HUES6 (cell line): Measurements from ENCODE around the gene BCL11B.

Experiments
- H3K27ac ChIP-seq: 2 replicates; pipeline ENCODE4 v1.7.0; 2013; ENCODE audit warnings: low read depth, mild to moderate bottlenecking, low read length, inconsistent platforms
- H3K27me3 ChIP-seq: 2 replicates; pipeline ENCODE4 v1.6.1; 2013; ENCODE audit warnings: low read length; ENCODE audit not compliant: control insufficient read depth, insufficient read depth
- H3K36me3 ChIP-seq: 2 replicates; pipeline ENCODE4 v1.6.1; 2013; ENCODE audit warnings: low read length; ENCODE audit not compliant: control insufficient read depth, insufficient read depth
- H3K4me1 ChIP-seq: 2 replicates; pipeline ENCODE4 v1.6.1; 2013; ENCODE audit warnings: low read length; ENCODE audit not compliant: control insufficient read depth, insufficient read depth
- H3K4me3 ChIP-seq: 2 replicates; pipeline ENCODE4 v1.5.1; 2013; ENCODE audit warnings: low read depth, low read length
- H3K9ac ChIP-seq: one replicate; pipeline ENCODE4 v1.6.1; 2013; ENCODE audit warnings: mild to moderate bottlenecking, low read length
- H3K9me3 ChIP-seq: 2 replicates; pipeline ENCODE4 v1.6.1; 2013; ENCODE audit warnings: low read depth, low read length; ENCODE audit not compliant: control insufficient read depth, insufficient read depth

Gene BCL11B

DNA sequence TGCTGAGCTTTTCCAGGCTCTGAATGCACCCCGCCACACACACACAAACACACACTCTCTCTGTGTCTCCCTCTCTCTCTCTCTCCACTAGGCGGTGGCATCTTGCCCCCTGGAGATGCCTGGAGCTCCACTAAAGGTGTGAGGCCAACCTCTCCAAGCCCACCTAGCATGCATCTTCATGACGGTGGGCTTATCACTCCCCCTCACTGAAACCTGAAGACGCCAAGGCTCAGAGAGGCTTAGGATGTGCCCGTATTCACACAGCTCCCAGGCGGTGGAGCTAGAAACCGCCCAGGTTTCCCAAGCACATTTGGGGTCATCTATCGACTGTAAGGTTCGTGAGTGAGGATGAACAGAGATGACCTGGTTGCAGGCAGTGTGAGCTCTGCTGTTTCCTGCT, 42.6 kb upstream of the BCL11B start:
- no peak overlapping the region for H3K27ac ChIP-seq
- H3K36me3 ChIP-seq: no peaks in the 10 kb centered on the region
- no peaks in the 10 kb centered on the region for H3K27me3 ChIP-seq
- H3K9me3 ChIP-seq: peaks cover 2% of the 10 kb centered on the region; the same call in 1 of the 2 replicates
- H3K4me1 ChIP-seq: peaks cover 16% of the 10 kb centered on the region
- H3K4me3 ChIP-seq: no peak overlapping the region
- no peak overlapping the region for H3K9ac ChIP-seq

- no peak overlapping the region for H3K4me3 ChIP-seq
- H3K36me3 ChIP-seq: no peaks in the 10 kb centered on the region
- H3K9me3 ChIP-seq: peaks cover 7% of the 10 kb centered on the region; the same call in 1 of the 2 replicates
- no peak overlapping the region for H3K27ac ChIP-seq
- H3K27me3 ChIP-seq: no peaks in the 10 kb centered on the region
- peaks cover 7% of the 10 kb centered on the region; the same call in 1 of the 2 replicates for H3K4me1 ChIP-seq
- H3K9ac ChIP-seq: no peak overlapping the region
Observed at GRCh38 chr14:99313234-99313633, 41.2 kb upstream of the BCL11B start.

GRCh38 chr14:99312106-99312505, 40.1 kb upstream of the BCL11B start:
- no peak overlapping the region for H3K9ac ChIP-seq
- no peaks in the 10 kb centered on the region for H3K27me3 ChIP-seq
- peaks cover 7% of the 10 kb centered on the region; the same call in 1 of the 2 replicates for H3K9me3 ChIP-seq
- H3K4me3 ChIP-seq: no peak overlapping the region
- H3K36me3 ChIP-seq: no peaks in the 10 kb centered on the region
- H3K4me1 ChIP-seq: 0 out of 2 replicates have a peak, but pooled peaks cover 6% of the 10 kb centered on the region
- no peak overlapping the region for H3K27ac ChIP-seq

- no peak overlapping the region for H3K4me3 ChIP-seq
- H3K27me3 ChIP-seq: no peaks in the 10 kb centered on the region
- H3K27ac ChIP-seq: no peak overlapping the region
- H3K36me3 ChIP-seq: no peaks in the 10 kb centered on the region
- H3K9me3 ChIP-seq: peaks cover 11% of the 10 kb centered on the region
- no peak overlapping the region for H3K9ac ChIP-seq
- H3K4me1 ChIP-seq: 0 out of 2 replicates have a peak, but pooled peaks cover 6% of the 10 kb centered on the region
Observed at GRCh38 chr14:99309220-99309766, 37.3 kb upstream of the BCL11B start.

GRCh38 chr14:99304208-99304607, 32.2 kb upstream of the BCL11B start:
- Histone ChIP-seq H3K9me3 (peaks cover 5% of the 10 kb centered on the region; the same call in 1 of the 2 replicates), H3K27me3 (no peaks in the 10 kb centered on the region), H3K4me1 (peaks cover 6% of the 10 kb centered on the region; the same call in 1 of the 2 replicates)

GRCh38 chr14:99300190-99300589, 28.2 kb upstream of the BCL11B start:
- H3K36me3 ChIP-seq: no peaks in the 10 kb centered on the region
- peaks cover 5% of the 10 kb centered on the region; the same call in 1 of the 2 replicates for H3K9me3 ChIP-seq
- no peak overlapping the region for H3K4me3 ChIP-seq
- no peaks in the 10 kb centered on the region for H3K27me3 ChIP-seq
- H3K9ac ChIP-seq: no peak overlapping the region
- no peak overlapping the region for H3K27ac ChIP-seq
- H3K4me1 ChIP-seq: peaks cover 6% of the 10 kb centered on the region; the same call in 1 of the 2 replicates

More at GRCh38 chr14:99304208-99304607, 32.2 kb upstream of the BCL11B start:
- no peak overlapping the region for H3K9ac ChIP-seq
- no peaks in the 10 kb centered on the region for H3K36me3 ChIP-seq
- H3K4me3 ChIP-seq: no peak overlapping the region
- no peak overlapping the region for H3K27ac ChIP-seq

DNA sequence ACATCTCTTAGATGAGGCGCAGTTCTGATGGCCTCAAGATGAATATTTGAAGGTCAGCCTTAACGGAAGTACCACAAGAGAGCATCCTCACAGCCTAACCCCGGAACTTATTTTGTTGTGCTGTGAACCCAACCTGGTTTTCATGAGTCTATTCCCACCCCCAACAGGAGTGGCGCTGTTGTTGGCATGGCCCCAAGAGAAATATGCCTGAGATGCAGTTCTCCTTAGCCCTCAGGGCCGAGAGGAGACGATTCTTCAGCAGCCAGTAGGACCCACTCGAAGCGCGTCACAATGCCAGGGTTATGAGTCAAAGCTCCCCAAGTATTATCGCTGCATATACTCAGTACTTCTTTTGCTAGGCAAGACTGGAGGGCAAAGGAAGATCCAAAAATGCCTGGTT, 24.5 kb upstream of the BCL11B start:
- Histone ChIP-seq H3K27ac (no peak overlapping the region), H3K27me3 (no peaks in the 10 kb centered on the region), H3K4me3 (no peak overlapping the region), H3K4me1 (peaks cover 6% of the 10 kb centered on the region; the same call in 1 of the 2 replicates), H3K36me3 (no peaks in the 10 kb centered on the region), H3K9ac (no peak overlapping the region), H3K9me3 (no peaks in the 10 kb centered on the region)

GRCh38 chr14:99289394-99290189, 17.6 kb upstream of the BCL11B start:
- Histone ChIP-seq H3K4me3 (no peak overlapping the region), H3K27ac (no peak overlapping the region), H3K27me3 (no peaks in the 10 kb centered on the region), H3K9ac (no peak overlapping the region), H3K36me3 (no peaks in the 10 kb centered on the region), H3K4me1 (peaks cover 1% of the 10 kb centered on the region; the same call in 1 of the 2 replicates), H3K9me3 (no peaks in the 10 kb centered on the region)

DNA sequence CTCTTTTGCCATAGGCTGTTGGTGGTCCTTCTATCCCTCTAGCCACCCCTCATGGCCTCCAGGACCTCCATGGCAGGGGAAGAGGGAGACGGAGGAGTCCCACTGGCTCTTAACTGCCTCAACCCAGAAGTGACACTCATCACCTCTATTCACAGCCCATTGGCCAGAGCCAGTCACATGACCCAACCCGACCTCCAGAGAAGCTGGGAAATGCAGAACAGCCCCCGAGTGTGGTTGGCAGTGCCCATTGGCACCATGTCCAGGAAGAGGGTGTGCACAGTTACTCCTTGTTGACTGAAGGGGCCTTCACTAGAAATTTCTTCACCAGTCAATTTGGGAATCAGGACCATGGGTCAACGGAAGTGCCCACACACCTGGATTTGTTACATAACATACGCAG, 17.0 kb upstream of the BCL11B start:
- H3K9me3 ChIP-seq: no peaks in the 10 kb centered on the region
- no peak overlapping the region for H3K27ac ChIP-seq
- H3K4me1 ChIP-seq: peaks cover 8% of the 10 kb centered on the region; the same call in 1 of the 2 replicates
- H3K27me3 ChIP-seq: no peaks in the 10 kb centered on the region
- no peak overlapping the region for H3K9ac ChIP-seq
- H3K36me3 ChIP-seq: no peaks in the 10 kb centered on the region
- no peak overlapping the region for H3K4me3 ChIP-seq

DNA sequence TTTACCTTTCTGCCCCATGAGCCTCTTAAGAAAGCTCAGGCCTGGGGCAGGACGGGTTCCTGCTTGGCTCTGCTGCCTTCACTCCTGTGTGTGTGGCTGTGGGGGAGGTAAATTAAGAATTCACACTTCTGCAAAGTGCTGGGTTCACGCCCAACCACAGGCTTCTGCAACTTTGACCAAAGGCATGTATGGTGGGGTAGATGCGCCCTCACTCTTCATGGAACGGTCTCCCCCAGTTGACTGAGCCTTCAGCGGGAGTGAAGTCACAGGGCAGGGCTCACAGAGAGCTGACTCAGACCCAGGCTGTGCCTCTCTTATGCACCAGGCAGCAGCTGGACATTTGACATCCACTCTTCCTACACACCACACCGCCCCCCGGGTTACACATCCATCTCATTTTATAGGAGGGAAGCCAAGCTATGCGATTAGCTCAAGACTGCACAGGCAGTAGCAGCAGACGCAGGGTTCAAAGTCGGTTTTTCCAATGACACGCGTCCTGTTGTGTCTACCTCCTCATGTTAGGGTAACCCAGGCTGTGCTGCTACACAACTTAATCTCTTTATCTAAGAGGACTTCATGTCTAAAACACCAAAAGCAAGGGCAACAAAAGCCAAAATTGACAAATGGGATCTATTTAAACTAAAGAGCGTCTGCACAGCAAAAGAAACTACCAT, 15.4 kb upstream of the BCL11B start:
- Histone ChIP-seq H3K4me1 (peaks cover 8% of the 10 kb centered on the region; the same call in 1 of the 2 replicates), H3K4me3 (no peak overlapping the region), H3K9me3 (no peaks in the 10 kb centered on the region), H3K27me3 (no peaks in the 10 kb centered on the region), H3K36me3 (no peaks in the 10 kb centered on the region), H3K9ac (no peak overlapping the region), H3K27ac (no peak overlapping the region)

DNA sequence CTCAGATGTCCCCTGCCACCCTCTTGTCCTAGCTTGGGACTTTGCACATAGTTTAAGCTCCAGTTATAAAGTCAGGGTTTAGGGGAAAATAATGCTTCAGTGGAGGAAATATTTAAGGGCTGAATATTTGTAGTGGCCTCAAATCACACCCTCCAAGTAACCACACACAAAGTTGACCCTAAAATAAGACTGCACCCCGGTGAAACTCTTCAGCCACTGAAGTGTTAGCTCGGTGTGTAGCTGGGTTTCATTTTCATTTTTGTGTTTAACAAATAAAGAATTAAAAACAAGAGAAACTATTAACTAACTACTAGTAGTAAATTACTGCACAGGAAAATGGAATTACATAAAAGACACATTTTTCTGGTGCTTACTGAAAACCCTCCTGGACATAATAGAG, 14.8 kb upstream of the BCL11B start:
- no peak overlapping the region for H3K4me3 ChIP-seq
- no peaks in the 10 kb centered on the region for H3K27me3 ChIP-seq
- no peak overlapping the region for H3K27ac ChIP-seq
- no peak overlapping the region for H3K9ac ChIP-seq
- no peaks in the 10 kb centered on the region for H3K9me3 ChIP-seq
- H3K36me3 ChIP-seq: no peaks in the 10 kb centered on the region
- peaks cover 8% of the 10 kb centered on the region; the same call in 1 of the 2 replicates for H3K4me1 ChIP-seq
